ENCODE measurements around the gene CREB5.
A peak's percentile ranks its signal among the peaks of the same experiment; 100 is the strongest.

CREB5 gene

DNA sequence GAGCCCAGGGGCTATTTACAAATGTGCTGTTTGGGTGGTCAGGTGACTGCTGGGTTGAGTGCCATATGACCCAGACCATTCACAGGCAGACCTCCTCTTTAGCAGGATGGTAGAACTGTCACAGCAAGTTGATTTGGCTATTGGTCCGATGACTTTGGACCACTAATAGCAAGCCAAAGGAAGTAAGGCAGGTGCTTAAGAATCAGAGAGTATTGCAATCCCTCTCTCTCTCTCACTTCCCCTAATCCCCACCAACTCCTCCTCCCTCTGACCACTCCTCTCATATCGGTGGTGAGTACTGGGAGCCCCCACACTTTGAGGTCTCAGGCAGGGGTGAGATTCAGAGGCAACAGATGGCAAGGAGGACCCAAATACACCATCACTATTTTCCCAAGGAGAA lies 380.5 kb downstream of the CREB5 start:
- DNase-seq (ENCODE audit: insufficient read length) (no peak), FAIRE-seq (peak; percentile 21)
- no peak for TF ChIP-seq POLR2AphosphoS5 (IDR thresholded peaks at IDR 0.05; ENCODE audit: low read depth, low read length)
- no peak for TF ChIP-seq TAF1 (IDR thresholded peaks at IDR 0.05; ENCODE audit: borderline replicate concordance, low read depth, low read length)
- no peak for TF ChIP-seq POLR2A (IDR thresholded peaks at IDR 0.05; ENCODE audit: low read depth, low read length)

DNA sequence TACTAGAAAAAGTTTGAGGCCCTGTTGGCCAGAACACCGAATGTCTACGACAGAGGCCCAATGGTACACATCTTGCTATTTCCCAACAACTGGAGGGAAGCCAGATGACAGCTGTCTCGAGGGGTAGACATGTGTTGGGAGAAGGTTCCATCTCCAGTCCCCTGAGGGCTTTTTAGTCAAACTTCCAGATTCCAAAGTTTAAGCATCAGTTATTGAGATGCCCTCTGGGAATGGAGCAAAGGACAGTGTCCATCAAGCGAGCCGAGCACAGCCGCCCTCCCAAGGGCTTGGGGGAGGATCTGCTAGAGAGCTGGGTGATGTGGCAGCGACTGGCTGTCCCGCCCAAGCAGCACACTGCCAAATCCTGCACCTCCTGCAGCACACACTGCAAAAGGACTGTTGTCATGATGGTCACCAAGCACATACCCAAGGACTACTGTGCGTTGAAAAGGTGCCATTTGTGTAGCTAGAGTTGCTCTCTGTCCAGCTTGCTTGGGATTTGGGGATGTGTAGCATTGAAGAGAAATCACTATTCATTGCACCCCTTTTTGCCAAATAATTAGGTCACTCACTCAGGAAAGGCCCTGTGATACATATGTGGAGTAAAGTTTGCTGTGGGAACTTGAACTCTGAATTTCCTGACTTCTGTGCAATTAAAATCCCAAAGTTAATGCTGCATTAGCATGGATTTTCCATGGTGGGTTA lies 381.2 kb downstream of the CREB5 start:
- TF ChIP-seq POLR2AphosphoS5 (IDR thresholded peaks at IDR 0.05; ENCODE audit: low read depth, low read length) (no peak), POLR2A (IDR thresholded peaks at IDR 0.05; ENCODE audit: low read depth, low read length) (no peak)
- FAIRE-seq (no peak), DNase-seq (ENCODE audit: insufficient read length) (no peak)

DNA sequence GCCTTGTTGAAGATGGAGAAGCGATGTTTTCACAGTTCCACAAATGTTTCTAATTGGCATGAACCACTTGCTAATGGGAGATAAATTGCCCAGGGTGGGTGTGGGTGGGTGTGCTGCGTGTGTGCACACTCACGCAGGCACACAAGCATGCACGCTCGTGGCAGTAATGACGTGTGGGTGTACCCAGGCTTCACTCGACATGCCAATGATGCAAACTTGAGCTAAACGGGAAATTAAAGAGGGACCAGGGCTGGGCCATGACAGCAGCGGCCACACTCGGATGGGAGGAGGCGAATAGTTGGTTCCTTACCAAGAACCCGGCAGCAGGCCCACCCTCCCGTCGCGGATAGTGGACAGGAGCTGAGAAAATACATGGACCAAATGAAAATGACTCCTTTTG lies 386.0 kb downstream of the CREB5 start:
- no peak for DNase-seq (ENCODE audit: insufficient read length)
- TF ChIP-seq POLR2A (IDR thresholded peaks at IDR 0.05; ENCODE audit: low read depth, low read length) (no peak), TAF1 (IDR thresholded peaks at IDR 0.05; ENCODE audit: borderline replicate concordance, low read depth, low read length) (no peak), POLR2AphosphoS5 (IDR thresholded peaks at IDR 0.05; ENCODE audit: low read depth, low read length) (no peak)
- no peak for FAIRE-seq

DNA sequence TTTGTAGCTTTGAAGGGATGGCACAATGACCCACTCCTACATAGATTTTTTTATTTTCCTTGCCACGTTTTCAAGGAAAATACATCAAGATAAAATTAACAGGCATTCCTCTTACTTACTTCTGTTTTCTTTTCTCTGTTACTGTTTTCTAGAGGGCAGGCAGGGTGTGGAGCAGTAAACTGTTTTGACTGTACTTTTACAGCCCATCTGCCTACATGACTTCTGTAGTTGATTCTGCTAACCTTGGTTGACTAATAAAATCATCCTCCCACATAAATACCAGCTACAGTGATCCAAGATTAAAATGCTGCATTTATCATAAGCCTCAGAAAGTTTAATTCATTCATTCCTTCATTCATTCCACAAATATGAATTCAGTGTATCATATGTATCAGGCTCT lies 387.3 kb downstream of the CREB5 start:
- FAIRE-seq (no peak), DNase-seq (ENCODE audit: insufficient read length) (no peak)
- no peak for TF ChIP-seq POLR2AphosphoS5 (IDR thresholded peaks at IDR 0.05; ENCODE audit: low read depth, low read length)
- TF ChIP-seq POLR2A (IDR thresholded peaks at IDR 0.05; ENCODE audit: low read depth, low read length): no peak
- TF ChIP-seq TAF1 (IDR thresholded peaks at IDR 0.05; ENCODE audit: borderline replicate concordance, low read depth, low read length): no peak

GRCh38 chr7:28800150-28800549 lies 387.8 kb downstream of the CREB5 start:
- no peak for TF ChIP-seq TAF1 (IDR thresholded peaks at IDR 0.05; ENCODE audit: borderline replicate concordance, low read depth, low read length)
- no peak for TF ChIP-seq POLR2AphosphoS5 (IDR thresholded peaks at IDR 0.05; ENCODE audit: low read depth, low read length)
- no peak for TF ChIP-seq POLR2A (IDR thresholded peaks at IDR 0.05; ENCODE audit: low read depth, low read length)
- DNase-seq (ENCODE audit: insufficient read length) (no peak), FAIRE-seq (no peak)

GRCh38 chr7:28802450-28802849 lies 390.1 kb downstream of the CREB5 start:
- DNase-seq (ENCODE audit: insufficient read length): no peak
- no peak for FAIRE-seq
- TF ChIP-seq TAF1 (IDR thresholded peaks at IDR 0.05; ENCODE audit: borderline replicate concordance, low read depth, low read length): no peak
- no peak for TF ChIP-seq POLR2A (IDR thresholded peaks at IDR 0.05; ENCODE audit: low read depth, low read length)
- TF ChIP-seq POLR2AphosphoS5 (IDR thresholded peaks at IDR 0.05; ENCODE audit: low read depth, low read length): no peak

- no peak for DNase-seq (ENCODE audit: insufficient read length)
- no peak for FAIRE-seq
- TF ChIP-seq POLR2AphosphoS5 (IDR thresholded peaks at IDR 0.05; ENCODE audit: low read depth, low read length) (no peak), POLR2A (IDR thresholded peaks at IDR 0.05; ENCODE audit: low read depth, low read length) (no peak), TAF1 (IDR thresholded peaks at IDR 0.05; ENCODE audit: borderline replicate concordance, low read depth, low read length) (no peak)
These were observed 391.8 kb downstream of the CREB5 start for GRCh38 chr7:28804157-28804556.

DNA sequence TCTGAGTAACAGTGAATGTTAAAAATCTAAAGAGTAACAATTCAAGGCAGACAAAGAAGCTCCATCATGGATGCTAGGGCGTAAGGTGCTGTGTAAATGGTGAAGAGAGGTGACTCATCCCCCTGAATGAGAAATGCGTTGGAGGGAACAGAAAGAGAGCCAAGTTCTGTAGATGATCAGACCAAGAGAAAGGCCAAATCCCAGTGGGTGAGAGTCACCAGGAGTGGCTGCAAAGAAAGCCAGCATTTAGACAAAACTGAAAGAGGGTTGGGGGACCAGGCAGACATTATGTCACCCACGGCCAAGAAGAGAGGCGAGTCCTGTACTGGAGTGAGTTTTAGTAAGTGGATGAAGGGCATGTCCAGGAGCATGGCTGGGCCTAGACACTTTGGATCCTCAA lies 392.7 kb downstream of the CREB5 start:
- FAIRE-seq (no peak), DNase-seq (ENCODE audit: insufficient read length) (no peak)
- TF ChIP-seq POLR2AphosphoS5 (IDR thresholded peaks at IDR 0.05; ENCODE audit: low read depth, low read length) (no peak), POLR2A (IDR thresholded peaks at IDR 0.05; ENCODE audit: low read depth, low read length) (no peak), TAF1 (IDR thresholded peaks at IDR 0.05; ENCODE audit: borderline replicate concordance, low read depth, low read length) (no peak)

- DNase-seq (ENCODE audit: insufficient read length) (no peak), FAIRE-seq (no peak)
- TF ChIP-seq POLR2AphosphoS5 (IDR thresholded peaks at IDR 0.05; ENCODE audit: low read depth, low read length) (no peak), POLR2A (IDR thresholded peaks at IDR 0.05; ENCODE audit: low read depth, low read length) (no peak), TAF1 (IDR thresholded peaks at IDR 0.05; ENCODE audit: borderline replicate concordance, low read depth, low read length) (no peak)
These were observed 394.5 kb downstream of the CREB5 start for GRCh38 chr7:28806841-28807240.

- no peak for DNase-seq (ENCODE audit: insufficient read length)
- no peak for TF ChIP-seq POLR2A (IDR thresholded peaks at IDR 0.05; ENCODE audit: low read depth, low read length)
- no peak for TF ChIP-seq TAF1 (IDR thresholded peaks at IDR 0.05; ENCODE audit: borderline replicate concordance, low read depth, low read length)
- TF ChIP-seq POLR2AphosphoS5 (IDR thresholded peaks at IDR 0.05; ENCODE audit: low read depth, low read length): no peak
- FAIRE-seq: no peak
These were observed 395.2 kb downstream of the CREB5 start for GRCh38 chr7:28807396-28807994.

- no peak for FAIRE-seq
- no peak for TF ChIP-seq POLR2A (IDR thresholded peaks at IDR 0.05; ENCODE audit: low read depth, low read length)
- TF ChIP-seq TAF1 (IDR thresholded peaks at IDR 0.05; ENCODE audit: borderline replicate concordance, low read depth, low read length): no peak
- no peak for TF ChIP-seq POLR2AphosphoS5 (IDR thresholded peaks at IDR 0.05; ENCODE audit: low read depth, low read length)
- no peak for DNase-seq (ENCODE audit: insufficient read length)
These were observed 396.6 kb downstream of the CREB5 start for GRCh38 chr7:28808796-28809533.

DNA sequence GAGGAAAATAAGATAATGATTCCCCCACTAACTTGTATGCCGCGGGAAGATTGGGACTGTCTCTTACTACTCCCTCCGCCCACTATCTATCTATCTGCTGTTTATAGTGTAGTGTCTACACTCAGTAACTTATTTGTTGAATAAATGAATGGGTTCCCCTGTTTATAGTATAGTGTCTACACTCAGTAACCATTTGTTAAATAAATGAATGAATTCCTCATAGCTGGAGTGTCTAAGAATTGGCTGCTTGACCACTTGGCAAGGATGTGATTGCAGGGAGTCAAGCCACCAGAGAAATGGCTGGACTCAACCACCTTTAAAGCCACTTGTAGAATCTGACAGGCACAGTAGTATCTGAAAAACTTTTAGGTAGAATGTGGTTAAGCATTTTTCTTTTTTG lies 398.7 kb downstream of the CREB5 start:
- DNase-seq (ENCODE audit: insufficient read length): no peak
- no peak for FAIRE-seq
- TF ChIP-seq TAF1 (IDR thresholded peaks at IDR 0.05; ENCODE audit: borderline replicate concordance, low read depth, low read length) (no peak), POLR2A (IDR thresholded peaks at IDR 0.05; ENCODE audit: low read depth, low read length) (no peak), POLR2AphosphoS5 (IDR thresholded peaks at IDR 0.05; ENCODE audit: low read depth, low read length) (no peak)

Data from GM12892 (cell line).